SU-DHL-6 (cell line): ENCODE results near the gene NLRP1.

Experiments
- CTCF ChIP-seq: fragments of 200-600 bp; sonication (generic); IDR thresholded peaks from one replicate; pipeline ENCODE4 v1.5.1; 2017; ENCODE audit warnings: antibody characterized with exemption, mild to moderate bottlenecking, low read length, moderate library complexity; ENCODE audit not compliant: insufficient read depth, poor library complexity, severe bottlenecking
- EZH2phosphoT487 ChIP-seq: fragments of 200-600 bp; sonication (generic), shearing (Covaris generic); conservative IDR thresholded peaks from 2 replicates; pipeline ENCODE4 v1.6.1; 2018; ENCODE audit warnings: mild to moderate bottlenecking, antibody characterized with exemption, low read length, moderate library complexity, mixed read lengths

- no peak for TF ChIP-seq CTCF
- no peak for TF ChIP-seq EZH2phosphoT487
Observed at GRCh38 chr17:5500589-5501391, 83.5 kb downstream of the NLRP1 start.
